IMR-90 (cell line): ENCODE measurements around the gene DCAF10. TPM values are rescaled to one million over a fixed set of nuclear protein-coding genes. Genes with fewer than 3 reads are reported as not detected.

Source experiments
- ATAC-seq: fragments of 200-7000 bp; cut with Tn5 transposase; 2 replicates; pipeline ENCODE4 v1.9.1; 2020; ENCODE audit warnings: low read depth, mild to moderate bottlenecking, moderate library complexity
- BruUV-seq: library from RNA; stranded (reverse); fragments of 400-500 nt; replicated peaks from 2 replicates; lab custom pipeline; 2021; lab: Mats Ljungman, UMichigan
- CTCF ChIA-PET: fragments of 300-600 bp; formaldehyde crosslinking; extraction: SDS; loops from one replicate; lab custom pipeline; 2021; ENCODE audit warnings: antibody characterized with exemption; lab: Yijun Ruan, JAX
- POLR2A ChIA-PET: fragments of 300-600 bp; sonication (Branson Sonifier 250); formaldehyde crosslinking; loops from one replicate; lab custom pipeline; 2022; ENCODE audit warnings: antibody characterized with exemption; ENCODE audit not compliant: unreplicated experiment; lab: Charles Lee
- DNase-seq: peaks from one replicate; pipeline ENCODE4 v3.0.0; 2013
- H2AFZ ChIP-seq: replicated peaks from 2 replicates; pipeline ENCODE3; 2013; ENCODE audit warnings: low read length, mild to moderate bottlenecking; ENCODE audit not compliant: poor library complexity
- H2AK5ac ChIP-seq: 2 replicates; pipeline ENCODE4 v1.6.1; 2013; ENCODE audit warnings: low read depth, low read length, inconsistent platforms
- H2AK9ac ChIP-seq: replicated peaks from 2 replicates; pipeline ENCODE3; 2013; ENCODE audit warnings: mild to moderate bottlenecking, low read depth, low read length, moderate library complexity; ENCODE audit not compliant: poor library complexity
- H2BK120ac ChIP-seq: 2 replicates; pipeline ENCODE4 v1.6.1; 2013; ENCODE audit warnings: low read depth, low read length, inconsistent platforms
- H2BK15ac ChIP-seq: 3 replicates; pipeline ENCODE4 v1.6.1; 2013; ENCODE audit warnings: low read depth, low read length, inconsistent platforms
- H2BK20ac ChIP-seq: 2 replicates; pipeline ENCODE4 v1.6.1; 2013; ENCODE audit warnings: low read depth, mild to moderate bottlenecking, inconsistent platforms, low read length, moderate library complexity
- H2BK5ac ChIP-seq: 2 replicates; pipeline ENCODE4 v1.6.1; 2013; ENCODE audit warnings: mild to moderate bottlenecking, low read depth, low read length, inconsistent platforms; ENCODE audit not compliant: poor library complexity, severe bottlenecking
- H3K14ac ChIP-seq: replicated peaks from 2 replicates; pipeline ENCODE4 v1.6.1; 2013; ENCODE audit warnings: low read depth, low read length, inconsistent platforms
- H3K18ac ChIP-seq: 2 replicates; pipeline ENCODE4 v1.6.1; 2013; ENCODE audit warnings: low read depth, low read length, control low read depth
- H3K23ac ChIP-seq: 2 replicates; pipeline ENCODE4 v1.6.1; 2013; ENCODE audit warnings: low read depth, low read length, inconsistent platforms
- H3K27ac ChIP-seq: 2 replicates; pipeline ENCODE4 v1.5.1; 2013; ENCODE audit warnings: mild to moderate bottlenecking, control low read depth, low read length; ENCODE audit not compliant: insufficient read depth
- H3K27me3 ChIP-seq: 2 replicates; pipeline ENCODE4 v1.6.1; 2013; ENCODE audit warnings: low read length; ENCODE audit not compliant: control insufficient read depth, insufficient read depth
- H3K36me3 ChIP-seq: 2 replicates; pipeline ENCODE4 v1.6.1; 2013; ENCODE audit warnings: low read length, mixed read lengths; ENCODE audit not compliant: control insufficient read depth, insufficient read depth
- H3K4ac ChIP-seq: 2 replicates; pipeline ENCODE4 v1.6.1; 2013; ENCODE audit warnings: low read depth, low read length, inconsistent platforms
- H3K4me1 ChIP-seq: 2 replicates; pipeline ENCODE4 v1.6.1; 2013; ENCODE audit warnings: low read length, mixed read lengths; ENCODE audit not compliant: control insufficient read depth, insufficient read depth
- H3K4me2 ChIP-seq: 2 replicates; pipeline ENCODE4 v1.6.1; 2013; ENCODE audit warnings: low read depth, mild to moderate bottlenecking, control low read depth, low read length, moderate library complexity
- H3K4me3 ChIP-seq: 2 replicates; pipeline ENCODE4 v1.5.1; 2013; ENCODE audit warnings: low read depth, mild to moderate bottlenecking, control low read depth, low read length, moderate library complexity; ENCODE audit not compliant: insufficient read depth
- H3K56ac ChIP-seq: 2 replicates; pipeline ENCODE4 v1.6.1; 2013; ENCODE audit warnings: low read length, inconsistent platforms; ENCODE audit not compliant: insufficient read depth; ENCODE audit errors: extremely low read depth
- H3K79me1 ChIP-seq, 2 experiments: 2 replicates each; pipeline ENCODE4 v1.6.1; 2013; ENCODE audit warnings: low read length in 2 of 2, inconsistent platforms in 1 of 2, low read depth in 1 of 2
- H3K9ac ChIP-seq: 2 replicates; pipeline ENCODE4 v1.6.1; 2013; ENCODE audit warnings: low read depth, low read length, control low read depth
- H3K9me1 ChIP-seq: 2 replicates; pipeline ENCODE4 v1.6.1; 2013; ENCODE audit warnings: low read length, inconsistent platforms; ENCODE audit not compliant: insufficient read depth
- H3K9me3 ChIP-seq: 2 replicates; pipeline ENCODE4 v1.6.1; 2013; ENCODE audit warnings: low read length; ENCODE audit not compliant: control insufficient read depth, insufficient read depth
- H4K20me1 ChIP-seq: 2 replicates; pipeline ENCODE4 v1.6.1; 2013; ENCODE audit warnings: low read length, inconsistent platforms; ENCODE audit not compliant: insufficient read depth
- H4K5ac ChIP-seq: 2 replicates; pipeline ENCODE4 v1.6.1; 2013; ENCODE audit warnings: mild to moderate bottlenecking, low read depth, low read length, control low read depth
- H4K8ac ChIP-seq, 2 experiments: 2 replicates each; pipeline ENCODE4 v1.6.1; 2013; ENCODE audit warnings: low read depth in 2 of 2, low read length in 2 of 2, control low read depth in 1 of 2, inconsistent platforms in 1 of 2
- H4K91ac ChIP-seq: 2 replicates; pipeline ENCODE4 v1.6.1; 2013; ENCODE audit warnings: low read depth, low read length, inconsistent platforms; ENCODE audit not compliant: insufficient read depth
- BHLHE40 ChIP-seq: fragments of 150-350 bp; IDR thresholded peaks from 2 replicates; pipeline ENCODE4 v1.6.1; 2016; ENCODE audit warnings: mild to moderate bottlenecking, low read depth, low read length
- CEBPB ChIP-seq: IDR thresholded peaks from 2 replicates; pipeline ENCODE4 v1.6.1; 2012; ENCODE audit warnings: low read depth, low read length, improper control_type of control experiment
- CHD1 ChIP-seq: IDR thresholded peaks from 2 replicates; pipeline ENCODE4 v1.6.1; 2012; ENCODE audit warnings: low read depth, low read length, improper control_type of control experiment
- CTCF ChIP-seq: conservative IDR thresholded peaks from 2 replicates; pipeline ENCODE4 v1.5.1; 2012; ENCODE audit warnings: mild to moderate bottlenecking, low read depth, low read length, improper control_type of control experiment
- ELK1 ChIP-seq: fragments of 150-350 bp; IDR thresholded peaks from 2 replicates; pipeline ENCODE4 v1.6.1; 2016; ENCODE audit warnings: low read depth, mild to moderate bottlenecking, low read length, moderate library complexity, borderline replicate concordance
- FOS ChIP-seq: fragments of 150-350 bp; IDR thresholded peaks from 2 replicates; pipeline ENCODE4 v1.6.1; 2016; ENCODE audit warnings: low read depth, low read length
- MAFK ChIP-seq: IDR thresholded peaks from 2 replicates; pipeline ENCODE4 v1.6.1; 2012; ENCODE audit warnings: low read depth, low read length, improper control_type of control experiment
- MAZ ChIP-seq: IDR thresholded peaks from 2 replicates; pipeline ENCODE4 v1.6.1; 2012; ENCODE audit warnings: low read depth, mild to moderate bottlenecking, low read length, improper control_type of control experiment, moderate library complexity, borderline replicate concordance
- MXI1 ChIP-seq: IDR thresholded peaks from 2 replicates; pipeline ENCODE4 v1.6.1; 2012; ENCODE audit warnings: low read depth, mild to moderate bottlenecking, low read length, moderate library complexity, borderline replicate concordance
- NFE2L2 ChIP-seq: fragments of 150-350 bp; IDR thresholded peaks from 2 replicates; pipeline ENCODE4 v1.6.1; 2016; ENCODE audit warnings: low read depth, mild to moderate bottlenecking, low read length
- POLR2A ChIP-seq: IDR thresholded peaks from 2 replicates; pipeline ENCODE4 v1.6.1; 2012; ENCODE audit warnings: mild to moderate bottlenecking, low read depth, low read length
- RAD21 ChIP-seq: IDR thresholded peaks from 2 replicates; pipeline ENCODE4 v1.6.1; 2012; ENCODE audit warnings: low read length, improper control_type of control experiment
- RCOR1 ChIP-seq: IDR thresholded peaks from 2 replicates; pipeline ENCODE4 v1.6.1; 2012; ENCODE audit warnings: mild to moderate bottlenecking, low read length, improper control_type of control experiment; ENCODE audit not compliant: insufficient replicate concordance
- RFX5 ChIP-seq: IDR thresholded peaks from 2 replicates; pipeline ENCODE4 v1.8.0; 2012; ENCODE audit warnings: low read depth, mild to moderate bottlenecking, low read length, moderate library complexity
- SMC3 ChIP-seq: fragments of 150-350 bp; IDR thresholded peaks from 2 replicates; pipeline ENCODE4 v1.6.1; 2016; ENCODE audit warnings: low read depth, mild to moderate bottlenecking, antibody characterized with exemption, low read length, moderate library complexity
- USF2 ChIP-seq: fragments of 150-350 bp; IDR thresholded peaks from 2 replicates; pipeline ENCODE4 v1.6.1; 2017; ENCODE audit warnings: mild to moderate bottlenecking, antibody characterized with exemption, low read length, low read depth
- WGBS, 2 experiments: methylation state at CpG; one replicate each; pipeline versions ENCODE4 v1.1.5 to v1.1.7; 2013; ENCODE audit warnings: missing lambda C conversion rate in 2 of 2; ENCODE audit not compliant: insufficient read length in 1 of 2; ENCODE audit errors: extremely low coverage in 2 of 2; 5-methylcytosine and 5-hydroxymethylcytosine counted together
- dilution Hi-C: fragments of 300-500 bp; cut with HindIII; formaldehyde crosslinking; loops from one replicate; pipeline ENCODE4 v1.14.3; 2018; ENCODE audit warnings: low sequenced_read_pairs; ENCODE audit not compliant: unreplicated experiment
- in situ Hi-C: fragments of 300-500 bp; cut with MboI; formaldehyde crosslinking; loops from 3 replicates; pipeline ENCODE4 v1.14.3; 2019; ENCODE audit warnings: low sequenced_read_pairs, inconsistent platforms, mixed read lengths
- intact Hi-C: fragments of 100-400 bp; cut with micrococcal nuclease; formaldehyde crosslinking; loops from 2 replicates; pipeline ENCODE4 v1.10.0; 2022
- polyA plus RNA-seq, 3 experiments: library from polyadenylated mRNA; depleted of rRNA; stranded (reverse); fragments of >200 nt; gene quantifications; 2 replicates each; pipeline ENCODE4 v1.2.3, GENCODE V29; 2012; ENCODE audit warnings: low replicate concordance in 1 of 3
- total RNA-seq: library from RNA; depleted of rRNA; stranded (reverse); fragments of >200 nt; gene quantifications from 2 replicates; pipeline ENCODE4 v1.2.3, GENCODE V29; 2012

The DCAF10 gene
- total and polyA plus RNA-seq, 2 of the 4 experiments (the other 2 are of a cell fraction): 17.1 to 19.4 TPM

GRCh38 chr9:37811906-37812476 lies 11.4 kb downstream of the DCAF10 start:
- no peak for ATAC-seq
- H4K91ac ChIP-seq: no peak overlapping the region
- H3K27ac ChIP-seq: no peak overlapping the region
- H3K23ac ChIP-seq: no peak overlapping the region
- no peak overlapping the region for H3K4me2 ChIP-seq
- H3K9me1 ChIP-seq: no peaks in the 10 kb centered on the region
- no peak overlapping the region for H3K56ac ChIP-seq
- no peak overlapping the region for H3K14ac ChIP-seq
- H2AK5ac ChIP-seq: no peak overlapping the region
- H3K4ac ChIP-seq: no peak overlapping the region
- H3K4me3 ChIP-seq: no peak overlapping the region
- no CpG with 5 or more reads among the region's 6 CpGs for WGBS, 2 experiments
- BruUV-seq: no TSS peak
- TF ChIP-seq POLR2A (no peak), MAZ (no peak), RCOR1 (no peak), MXI1 (no peak), NFE2L2 (no peak), RFX5 (no peak), MAFK (no peak), CEBPB (no peak), CTCF (no peak), CHD1 (no peak), BHLHE40 (no peak), SMC3 (no peak), FOS (no peak), RAD21 (no peak), ELK1 (no peak), USF2 (no peak)
- ChIA-PET POLR2A (no interaction called here), CTCF (interaction anchor here (0.6 kb wide), 1 partner anchor 237 kb away, joined by 4 read pairs; no protein-coding TSS in a partner anchor)
- no peaks in the 10 kb centered on the region for H3K4me1 ChIP-seq
- no peak overlapping the region for H4K8ac ChIP-seq
- peaks cover 12 to 35% of the 10 kb centered on the region in 2 experiments for H3K79me1 ChIP-seq
- intact Hi-C loops (no loop called here), in situ Hi-C loops (no loop called here), dilution Hi-C loops (no loop called here)
- no peak overlapping the region for H3K9ac ChIP-seq
- no peak overlapping the region for H2BK120ac ChIP-seq
- no peak overlapping the region for H2AK9ac ChIP-seq
- H4K5ac ChIP-seq: no peak overlapping the region
- peaks cover 10% of the 10 kb centered on the region; the same call in 1 of the 2 replicates for H4K20me1 ChIP-seq
- no peak overlapping the region for H2BK15ac ChIP-seq
- no peak for DNase-seq
- no peak overlapping the region for H2BK20ac ChIP-seq
- H3K27me3 ChIP-seq: no peaks in the 10 kb centered on the region
- H3K9me3 ChIP-seq: no peaks in the 10 kb centered on the region
- H2BK5ac ChIP-seq: no peak overlapping the region
- H3K36me3 ChIP-seq: peaks cover 7% of the 10 kb centered on the region
- no peak overlapping the region for H3K18ac ChIP-seq
- H2AFZ ChIP-seq: no peak overlapping the region
